Nephron progenitor cell (in vitro differentiated cells): ENCODE measurements around the gene EFNB2.

Source experiments
- DNase-seq: peaks from one replicate; pipeline ENCODE4 v3.0.0; 2021
- H3K27ac Mint-ChIP-seq: 2 replicates; pipeline ENCODE4 v1.8.0; 2021; ENCODE audit warnings: mild to moderate bottlenecking, moderate library complexity, mixed read lengths
- H3K27me3 Mint-ChIP-seq: 2 replicates; pipeline ENCODE4 v1.8.0; 2021; ENCODE audit warnings: mild to moderate bottlenecking, low read depth, mixed read lengths; ENCODE audit not compliant: poor library complexity
- H3K36me3 Mint-ChIP-seq: 2 replicates; pipeline ENCODE4 v1.8.0; 2021; ENCODE audit warnings: low read depth, mixed read lengths
- H3K4me1 Mint-ChIP-seq: 2 replicates; pipeline ENCODE4 v1.8.0; 2021; ENCODE audit warnings: mixed read lengths
- H3K4me3 Mint-ChIP-seq: 2 replicates; pipeline ENCODE4 v1.8.0; 2021; ENCODE audit warnings: mild to moderate bottlenecking, moderate library complexity, mixed read lengths
- H3K9me3 Mint-ChIP-seq: 2 replicates; pipeline ENCODE4 v1.8.0; 2021; ENCODE audit warnings: mild to moderate bottlenecking, moderate library complexity, mixed read lengths
- TF ChIP-seq, protein P1 (sequence below): fragments of 200-600 bp; sonication (generic); IDR thresholded peaks from 2 replicates; pipeline ENCODE4 v1.5.0; 2021; ENCODE audit warnings: antibody characterized with exemption

EFNB2 gene

GRCh38 chr13:106453101-106453500, 82.4 kb downstream of the EFNB2 start:
- no peak for DNase-seq
- H3K36me3 Mint-ChIP-seq, result peaks cover under 1% of the 10 kb centered on the region
- TF ChIP-seq, protein P1, sequence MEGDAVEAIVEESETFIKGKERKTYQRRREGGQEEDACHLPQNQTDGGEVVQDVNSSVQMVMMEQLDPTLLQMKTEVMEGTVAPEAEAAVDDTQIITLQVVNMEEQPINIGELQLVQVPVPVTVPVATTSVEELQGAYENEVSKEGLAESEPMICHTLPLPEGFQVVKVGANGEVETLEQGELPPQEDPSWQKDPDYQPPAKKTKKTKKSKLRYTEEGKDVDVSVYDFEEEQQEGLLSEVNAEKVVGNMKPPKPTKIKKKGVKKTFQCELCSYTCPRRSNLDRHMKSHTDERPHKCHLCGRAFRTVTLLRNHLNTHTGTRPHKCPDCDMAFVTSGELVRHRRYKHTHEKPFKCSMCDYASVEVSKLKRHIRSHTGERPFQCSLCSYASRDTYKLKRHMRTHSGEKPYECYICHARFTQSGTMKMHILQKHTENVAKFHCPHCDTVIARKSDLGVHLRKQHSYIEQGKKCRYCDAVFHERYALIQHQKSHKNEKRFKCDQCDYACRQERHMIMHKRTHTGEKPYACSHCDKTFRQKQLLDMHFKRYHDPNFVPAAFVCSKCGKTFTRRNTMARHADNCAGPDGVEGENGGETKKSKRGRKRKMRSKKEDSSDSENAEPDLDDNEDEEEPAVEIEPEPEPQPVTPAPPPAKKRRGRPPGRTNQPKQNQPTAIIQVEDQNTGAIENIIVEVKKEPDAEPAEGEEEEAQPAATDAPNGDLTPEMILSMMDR, result no peak
- H3K4me3 Mint-ChIP-seq, result no peak overlapping the region
- H3K9me3 Mint-ChIP-seq, result peaks cover 9% of the 10 kb centered on the region
- H3K4me1 Mint-ChIP-seq, result peaks cover 9% of the 10 kb centered on the region
- no peak overlapping the region for H3K27ac Mint-ChIP-seq
- peaks cover 4% of the 10 kb centered on the region for H3K27me3 Mint-ChIP-seq

DNA sequence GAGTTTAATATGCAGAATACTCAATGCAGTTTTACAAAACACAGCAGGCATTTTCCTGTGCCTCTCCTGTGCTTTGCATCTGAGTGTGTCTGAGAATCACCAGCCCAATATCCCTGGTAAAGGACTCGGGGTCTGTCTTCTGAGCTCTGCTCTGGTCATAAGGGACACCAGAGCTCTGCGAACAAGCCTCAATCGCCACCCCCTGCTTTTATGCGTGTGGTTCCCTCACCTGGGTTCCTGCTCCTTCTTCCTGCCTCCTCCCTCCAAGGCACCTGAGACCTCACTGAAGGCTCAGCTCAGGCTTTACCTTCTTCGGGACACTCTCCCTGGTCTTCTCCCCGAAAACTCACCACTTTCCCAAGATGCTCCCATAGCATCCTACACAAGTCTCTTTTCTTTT, 84.5 kb downstream of the EFNB2 start:
- DNase-seq, result no peak
- peaks cover 22% of the 10 kb centered on the region for H3K4me1 Mint-ChIP-seq
- H3K4me3 Mint-ChIP-seq, result no peak overlapping the region
- H3K27me3 Mint-ChIP-seq, result peaks cover 8% of the 10 kb centered on the region
- no peak overlapping the region for H3K27ac Mint-ChIP-seq
- peaks cover 16% of the 10 kb centered on the region for H3K9me3 Mint-ChIP-seq
- TF ChIP-seq, protein P1, result no peak
- H3K36me3 Mint-ChIP-seq, result peaks cover 6% of the 10 kb centered on the region

- H3K9me3 Mint-ChIP-seq, result peaks cover 16% of the 10 kb centered on the region
- no peak overlapping the region for H3K4me3 Mint-ChIP-seq
- TF ChIP-seq, protein P1, result no peak
- peaks cover 6% of the 10 kb centered on the region for H3K36me3 Mint-ChIP-seq
- peaks cover 30% of the 10 kb centered on the region for H3K4me1 Mint-ChIP-seq
- peaks cover 8% of the 10 kb centered on the region for H3K27me3 Mint-ChIP-seq
- DNase-seq, result no peak
- H3K27ac Mint-ChIP-seq, result no peak overlapping the region
Observed at GRCh38 chr13:106449096-106449495, 86.4 kb downstream of the EFNB2 start.

GRCh38 chr13:106445996-106446395, 89.5 kb downstream of the EFNB2 start:
- H3K9me3 Mint-ChIP-seq, result peaks cover 16% of the 10 kb centered on the region
- H3K27ac Mint-ChIP-seq, result peak overlapping the region; percentile 52
- H3K27me3 Mint-ChIP-seq, result peaks cover 4% of the 10 kb centered on the region
- H3K36me3 Mint-ChIP-seq, result peaks cover 6% of the 10 kb centered on the region
- TF ChIP-seq, protein P1, result no peak
- peak; percentile 18 for DNase-seq
- H3K4me3 Mint-ChIP-seq, result no peak overlapping the region
- peaks cover 45% of the 10 kb centered on the region for H3K4me1 Mint-ChIP-seq

GRCh38 chr13:106443607-106444322, 91.7 kb downstream of the EFNB2 start:
- Mint-ChIP-seq H3K27me3 (peaks cover 4% of the 10 kb centered on the region), H3K9me3 (peaks cover 12% of the 10 kb centered on the region), H3K36me3 (peaks cover 6% of the 10 kb centered on the region), H3K27ac (no peak overlapping the region), H3K4me3 (no peak overlapping the region), H3K4me1 (peaks cover 60% of the 10 kb centered on the region)
- TF ChIP-seq, protein P1, result no peak
- no peak for DNase-seq

DNA sequence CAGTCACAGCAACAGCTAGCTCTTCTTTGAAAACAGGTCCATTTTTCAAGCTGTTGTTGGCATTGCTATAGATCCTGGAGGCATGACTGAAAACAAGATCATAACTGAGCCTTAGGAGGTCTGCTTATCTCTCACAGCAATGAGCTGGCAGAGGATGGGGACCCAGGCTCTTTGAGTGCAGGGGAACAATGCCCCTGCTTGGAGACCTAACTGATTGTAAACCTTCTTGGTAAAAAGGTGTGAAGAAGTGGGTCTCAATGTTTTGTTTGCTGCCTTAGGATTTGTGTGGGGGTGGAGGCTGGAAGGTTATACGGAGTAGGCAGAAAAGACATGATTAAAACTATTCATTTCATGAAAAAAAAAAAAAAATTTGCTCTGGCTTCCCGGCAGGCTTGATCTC, 94.6 kb downstream of the EFNB2 start:
- H3K27ac Mint-ChIP-seq, result peak overlapping the region; percentile 3
- TF ChIP-seq, protein P1, result no peak
- H3K4me3 Mint-ChIP-seq, result peak overlapping the region; percentile 11
- no peak for DNase-seq
- H3K9me3 Mint-ChIP-seq, result no peaks in the 10 kb centered on the region
- H3K27me3 Mint-ChIP-seq, result no peaks in the 10 kb centered on the region
- H3K4me1 Mint-ChIP-seq, result peaks cover 45% of the 10 kb centered on the region
- H3K36me3 Mint-ChIP-seq, result no peaks in the 10 kb centered on the region
